Osteocyte (in vitro differentiated cells): ENCODE data around the gene PVRIG. TPM values are rescaled to one million over a fixed set of nuclear protein-coding genes. Genes with fewer than 3 reads are reported as not detected.

Source experiments
- DNase-seq: peaks from one replicate; pipeline ENCODE4 v3.0.0; 2021; ENCODE audit warnings: mixed read lengths; ENCODE audit not compliant: unreplicated experiment; ENCODE audit errors: extremely low spot score
- H3K27ac Mint-ChIP-seq: one replicate; pipeline ENCODE4 v1.8.0; 2021; ENCODE audit warnings: mild to moderate bottlenecking, mixed read lengths; ENCODE audit not compliant: unreplicated experiment
- H3K27me3 Mint-ChIP-seq: one replicate; pipeline ENCODE4 v1.8.0; 2021; ENCODE audit warnings: mixed read lengths; ENCODE audit not compliant: unreplicated experiment
- H3K36me3 Mint-ChIP-seq: one replicate; pipeline ENCODE4 v1.8.0; 2021; ENCODE audit warnings: mixed read lengths; ENCODE audit not compliant: unreplicated experiment
- H3K4me1 Mint-ChIP-seq: one replicate; pipeline ENCODE4 v1.8.0; 2021; ENCODE audit warnings: mixed read lengths; ENCODE audit not compliant: unreplicated experiment
- H3K4me3 Mint-ChIP-seq: one replicate; pipeline ENCODE4 v1.8.0; 2021; ENCODE audit warnings: mild to moderate bottlenecking, moderate library complexity, mixed read lengths; ENCODE audit not compliant: unreplicated experiment
- H3K9me3 Mint-ChIP-seq: one replicate; pipeline ENCODE4 v1.8.0; 2021; ENCODE audit warnings: mixed read lengths; ENCODE audit not compliant: unreplicated experiment
- CTCF ChIP-seq: fragments of 200-600 bp; sonication (generic); IDR thresholded peaks from 2 replicates; pipeline ENCODE4 v1.5.0; 2021; ENCODE audit warnings: antibody characterized with exemption, mild to moderate bottlenecking, moderate library complexity
- total RNA-seq: library from RNA; stranded (reverse); gene quantifications from 2 replicates; pipeline ENCODE4 v1.2.1, GENCODE V29; 2021

PVRIG gene
- total RNA-seq, 1 donor from 2014 or later = not detected

- Mint-ChIP-seq H3K4me3 (no peak overlapping the region), H3K4me1 (no peaks in the 10 kb centered on the region)
Measured at GRCh38 chr7:100208911-100209408, 10.8 kb upstream of the PVRIG start.

DNA sequence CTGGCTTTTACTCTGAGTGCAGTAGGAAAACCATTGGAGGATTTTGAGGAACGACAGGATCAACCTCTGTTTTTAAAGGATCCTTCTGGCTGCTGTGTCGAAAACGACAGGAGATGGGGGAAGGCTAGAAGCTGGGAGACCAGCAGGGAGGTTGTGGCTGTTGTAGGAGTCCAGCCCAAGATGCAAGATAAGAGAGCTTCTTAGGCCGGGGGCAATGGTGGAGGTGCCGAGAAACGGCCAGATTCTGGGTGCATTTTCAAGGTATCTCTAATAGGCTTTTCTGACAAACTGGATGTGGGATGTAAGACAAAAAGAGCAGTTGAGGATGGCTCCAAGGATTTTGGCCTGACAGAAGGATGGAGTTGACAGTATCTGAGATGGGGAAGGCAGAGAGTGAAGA is 10.3 kb upstream of the PVRIG start:
- peaks cover 37% of the 10 kb centered on the region for H3K27me3 Mint-ChIP-seq
- no peak for TF ChIP-seq CTCF
- no peaks in the 10 kb centered on the region for H3K9me3 Mint-ChIP-seq
- no peak overlapping the region for H3K4me3 Mint-ChIP-seq
- no peak for DNase-seq
- no peaks in the 10 kb centered on the region for H3K4me1 Mint-ChIP-seq
- H3K27ac Mint-ChIP-seq = no peak overlapping the region
- peaks cover 4% of the 10 kb centered on the region for H3K36me3 Mint-ChIP-seq

More at GRCh38 chr7:100208911-100209408, 10.8 kb upstream of the PVRIG start:
- H3K27ac Mint-ChIP-seq = no peak overlapping the region
- peaks cover 4% of the 10 kb centered on the region for H3K36me3 Mint-ChIP-seq
- no peak for DNase-seq
- no peak for TF ChIP-seq CTCF
- H3K27me3 Mint-ChIP-seq = peaks cover 42% of the 10 kb centered on the region
- no peaks in the 10 kb centered on the region for H3K9me3 Mint-ChIP-seq

DNA sequence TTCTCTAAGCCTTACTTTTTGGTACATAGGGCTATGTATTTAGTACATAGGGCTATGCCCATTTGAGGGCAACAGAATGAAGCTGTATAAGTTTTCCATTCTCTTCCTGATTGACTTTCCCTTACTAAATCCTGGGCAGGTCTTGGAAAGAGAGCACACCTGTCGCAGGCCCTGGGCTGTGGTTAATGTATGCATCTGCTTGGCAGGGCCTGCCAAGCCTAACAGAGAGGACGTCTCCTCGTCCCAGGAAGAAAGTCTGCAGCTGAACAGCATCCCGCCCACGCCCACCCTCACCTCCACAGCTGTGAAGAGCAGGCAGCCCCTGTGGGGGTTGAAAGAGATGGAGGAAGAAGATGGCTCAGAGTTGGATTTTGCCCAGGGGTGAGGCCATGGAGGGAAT is 8.9 kb upstream of the PVRIG start:
- no peak for DNase-seq
- no peak for TF ChIP-seq CTCF
- H3K4me3 Mint-ChIP-seq = no peak overlapping the region
- no peaks in the 10 kb centered on the region for H3K4me1 Mint-ChIP-seq
- H3K36me3 Mint-ChIP-seq = peaks cover 4% of the 10 kb centered on the region
- no peak overlapping the region for H3K27ac Mint-ChIP-seq
- H3K27me3 Mint-ChIP-seq = peaks cover 39% of the 10 kb centered on the region
- no peaks in the 10 kb centered on the region for H3K9me3 Mint-ChIP-seq

DNA sequence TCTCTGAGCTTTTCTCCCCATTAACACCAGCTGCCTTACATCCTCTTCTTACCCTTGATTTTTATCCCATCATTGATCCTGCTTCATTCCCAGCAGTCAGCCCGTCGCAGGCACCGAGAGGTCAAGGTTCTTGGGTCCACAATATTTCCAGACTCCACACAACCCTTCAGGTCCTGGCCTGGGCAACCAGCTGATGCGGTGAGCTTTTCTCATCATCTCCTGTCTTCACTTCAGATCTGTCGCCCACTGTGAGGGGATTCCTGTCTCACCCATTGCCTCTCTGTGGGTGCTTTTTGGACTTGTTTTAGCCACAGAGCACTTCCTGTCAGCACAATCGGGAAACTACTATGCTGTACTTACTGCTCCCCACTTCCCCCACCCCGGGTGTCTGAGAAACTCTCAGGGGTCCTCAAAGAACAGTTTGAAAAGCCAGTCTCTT is 8.4 kb upstream of the PVRIG start:
- peaks cover 4% of the 10 kb centered on the region for H3K36me3 Mint-ChIP-seq
- H3K4me3 Mint-ChIP-seq = no peak overlapping the region
- H3K27me3 Mint-ChIP-seq = peaks cover 39% of the 10 kb centered on the region
- no peak for DNase-seq
- no peaks in the 10 kb centered on the region for H3K4me1 Mint-ChIP-seq
- TF ChIP-seq CTCF = no peak
- H3K27ac Mint-ChIP-seq = no peak overlapping the region
- H3K9me3 Mint-ChIP-seq = no peaks in the 10 kb centered on the region

GRCh38 chr7:100212631-100213286 is 7.0 kb upstream of the PVRIG start:
- H3K27ac Mint-ChIP-seq = no peak overlapping the region
- H3K36me3 Mint-ChIP-seq = peaks cover 4% of the 10 kb centered on the region
- peaks cover 6% of the 10 kb centered on the region for H3K4me1 Mint-ChIP-seq
- no peak overlapping the region for H3K4me3 Mint-ChIP-seq
- H3K9me3 Mint-ChIP-seq = no peaks in the 10 kb centered on the region
- no peak for DNase-seq
- no peak for TF ChIP-seq CTCF
- H3K27me3 Mint-ChIP-seq = peaks cover 37% of the 10 kb centered on the region
